ENCODE results near the gene KIF1B. TPM values are rescaled to one million over a fixed set of nuclear protein-coding genes. Genes with fewer than 3 reads are reported as not detected.
A peak's percentile ranks its signal among the peaks of the same experiment; 100 is the strongest.

The KIF1B gene
- total RNA-seq, 1 experiment from 2014 or later, result 57.7 TPM

GRCh38 chr1:10396870-10397269 is 186.5 kb downstream of the KIF1B start:
- no peak overlapping the region for H3K14ac ChIP-seq (ENCODE audit: insufficient read depth, low read length)
- DNase-seq, result no peak
- WGBS (ENCODE audit: extremely low coverage, insufficient read length, low lambda C conversion rate), result no CpG with 5 or more reads among the region's 3 CpGs
- H3K27me3 ChIP-seq (ENCODE audit: insufficient read depth, low read length), result no peaks in the 10 kb centered on the region
- no peaks in the 10 kb centered on the region for H3K4me1 ChIP-seq (ENCODE audit: insufficient read depth, low read length)
- no peak overlapping the region for H4K5ac ChIP-seq (ENCODE audit: insufficient read length, low read depth, low read length)
- no peak overlapping the region for H3K27ac Mint-ChIP-seq
- H3K4me2 ChIP-seq (ENCODE audit: insufficient read depth, insufficient read length, low read length), result no peak overlapping the region
- no peaks in the 10 kb centered on the region for H3K9me3 ChIP-seq (ENCODE audit: control insufficient read depth, low read depth, low read length)
- H2BK5ac ChIP-seq (ENCODE audit: insufficient read length, low read length), result no peak overlapping the region
- peaks cover 3 to 6% of the 10 kb centered on the region in 2 experiments for H3K9me3 Mint-ChIP-seq
- H3K23me2 ChIP-seq (ENCODE audit: insufficient read length, low read depth, low read length, poor library complexity, severe bottlenecking), result peaks cover 16% of the 10 kb centered on the region
- no peak overlapping the region for H3K27ac ChIP-seq (ENCODE audit: insufficient read length, low read depth, low read length)
- H3K23ac ChIP-seq (ENCODE audit: insufficient read length, low read depth, low read length), result no peak overlapping the region
- H3K79me2 ChIP-seq (ENCODE audit: insufficient read depth, low read length), result peaks cover 11% of the 10 kb centered on the region
- peaks cover 17 to 38% (median 29%) of the 10 kb centered on the region in 3 experiments for H3K36me3 Mint-ChIP-seq (ENCODE audit: insufficient read depth in 1 of 3, low read depth in 3 of 3)
- no peaks in the 10 kb centered on the region for H3K79me1 ChIP-seq (ENCODE audit: insufficient read depth, low read depth, low read length, poor library complexity, severe bottlenecking)
- no peak overlapping the region for H3K4ac ChIP-seq (ENCODE audit: low read depth, low read length)
- H2BK15ac ChIP-seq (ENCODE audit: low read depth, low read length), result no peak overlapping the region
- H3K56ac ChIP-seq (ENCODE audit: insufficient read length, low read depth, low read length), result no peak overlapping the region
- H2BK20ac ChIP-seq (ENCODE audit: low read depth, low read length, poor library complexity, severe bottlenecking), result no peak overlapping the region
- TF ChIP-seq, protein P1, sequence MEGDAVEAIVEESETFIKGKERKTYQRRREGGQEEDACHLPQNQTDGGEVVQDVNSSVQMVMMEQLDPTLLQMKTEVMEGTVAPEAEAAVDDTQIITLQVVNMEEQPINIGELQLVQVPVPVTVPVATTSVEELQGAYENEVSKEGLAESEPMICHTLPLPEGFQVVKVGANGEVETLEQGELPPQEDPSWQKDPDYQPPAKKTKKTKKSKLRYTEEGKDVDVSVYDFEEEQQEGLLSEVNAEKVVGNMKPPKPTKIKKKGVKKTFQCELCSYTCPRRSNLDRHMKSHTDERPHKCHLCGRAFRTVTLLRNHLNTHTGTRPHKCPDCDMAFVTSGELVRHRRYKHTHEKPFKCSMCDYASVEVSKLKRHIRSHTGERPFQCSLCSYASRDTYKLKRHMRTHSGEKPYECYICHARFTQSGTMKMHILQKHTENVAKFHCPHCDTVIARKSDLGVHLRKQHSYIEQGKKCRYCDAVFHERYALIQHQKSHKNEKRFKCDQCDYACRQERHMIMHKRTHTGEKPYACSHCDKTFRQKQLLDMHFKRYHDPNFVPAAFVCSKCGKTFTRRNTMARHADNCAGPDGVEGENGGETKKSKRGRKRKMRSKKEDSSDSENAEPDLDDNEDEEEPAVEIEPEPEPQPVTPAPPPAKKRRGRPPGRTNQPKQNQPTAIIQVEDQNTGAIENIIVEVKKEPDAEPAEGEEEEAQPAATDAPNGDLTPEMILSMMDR (conservative IDR thresholded peaks at IDR 0.05), result no peak
- no peak overlapping the region for H2AFZ ChIP-seq (ENCODE audit: low read length)
- H4K20me1 ChIP-seq (ENCODE audit: control insufficient read depth, insufficient read depth, insufficient read length), result no peaks in the 10 kb centered on the region
- no peak overlapping the region for H2BK12ac ChIP-seq (ENCODE audit: insufficient read length, low read depth, low read length)
- no peaks in the 10 kb centered on the region for H3K27me3 Mint-ChIP-seq (ENCODE audit: low read depth)
- no peak overlapping the region for H4K91ac ChIP-seq (ENCODE audit: insufficient read length, low read depth, low read length)
- no peak overlapping the region for H3K9ac ChIP-seq (ENCODE audit: extremely low read depth, insufficient read length, low read length)
- H3K4me3 Mint-ChIP-seq, result peak overlapping the region in 1 of 2 experiments; percentile 17; a peak in 2 of 5 replicates
- no peak overlapping the region for H2AK5ac ChIP-seq (ENCODE audit: insufficient read length, low read length)
- no peak overlapping the region for H3T11ph ChIP-seq (ENCODE audit: low read length)
- H4K8ac ChIP-seq (replicated peaks; ENCODE audit: insufficient read length, low read depth, low read length), result no peak overlapping the region
- H2BK120ac ChIP-seq (ENCODE audit: low read depth, low read length, poor library complexity, severe bottlenecking), result no peak overlapping the region
- no peak overlapping the region for H3K18ac ChIP-seq (ENCODE audit: insufficient read length, low read depth, low read length)
- peaks cover 14 to 18% of the 10 kb centered on the region in 2 experiments for H3K4me1 Mint-ChIP-seq
